ENCODE results near the gene TAF1L. TPM values are rescaled to one million over a fixed set of nuclear protein-coding genes. Genes with fewer than 3 reads are reported as not detected.
"Not testable (repeated sequence)": the region's sequence is repeated elsewhere in the genome, so short reads cannot be mapped to it uniquely, and the experiment has no call there.

Gene TAF1L
- total and polyA plus RNA-seq, 2 of the 13 experiments (the other 11 are each of a cell fraction or from before 2014, with no cell fraction given): not detected

GRCh38 chr9:32647671-32648070, 12.2 kb upstream of the TAF1L start (continued):
- TF ChIP-seq MTF2 (CRISPR knock-in tag; IDR thresholded peaks at IDR 0.05; ENCODE audit: borderline replicate concordance): no peak
- no peak for TF ChIP-seq DR1 (CRISPR knock-in tag; IDR thresholded peaks at IDR 0.05)
- no peak for TF ChIP-seq KDM6A (CRISPR knock-in tag; IDR thresholded peaks at IDR 0.05; ENCODE audit: low read depth)
- no peak for TF ChIP-seq MXI1 (IDR thresholded peaks at IDR 0.05; ENCODE audit: borderline replicate concordance, low read depth, low read length)

GRCh38 chr9:32644698-32645097, 9.2 kb upstream of the TAF1L start:
- H3K4me3 ChIP-seq (replicated peaks in 1 of 3; ENCODE audit: insufficient read depth in 1 of 3, low read depth in 2 of 3, low read length in 3 of 3): no peak overlapping the region
- TF ChIP-seq MAFF (IDR thresholded peaks at IDR 0.05; ENCODE audit: low read depth, low read length) (peak; percentile 33; the same call in 1 of the 2 replicates), ZNF670 (CRISPR knock-in tag; IDR thresholded peaks at IDR 0.05; ENCODE audit: borderline replicate concordance) (no peak), MAFK (conservative IDR thresholded peaks at IDR 0.05 in 1 of 2, IDR thresholded peaks at IDR 0.05 in 1 of 2; ENCODE audit: low read length in 2 of 2) (peak; percentile 35 to 58; a peak in 2 of 4 replicates)
- no peaks in the 10 kb centered on the region for H3K9me3 ChIP-seq (ENCODE audit: low read length)
- no peak overlapping the region for H3K27ac ChIP-seq (ENCODE audit: extremely low read length, insufficient read depth, low read length)
- no TSS peak for BruUV-seq (replicated peaks)
- DNase-seq (ENCODE audit: low spot score): no peak
- 7% methylated on average over 2 of the region's 2 CpGs for WGBS (ENCODE audit: low lambda C conversion rate)
- POLR2A ChIA-PET: no interaction called here
- intact Hi-C loops (cut with micrococcal nuclease; ENCODE audit: unreplicated experiment) (no loop called here), in situ Hi-C loops (cut with HindIII; ENCODE audit: extremely low pct_ligation_motif_present, low pct_unique_long_range_greater_than_20kb) (no loop called here)
- no peaks in the 10 kb centered on the region for H4K20me1 ChIP-seq (ENCODE audit: insufficient read depth, low read length)
- no peak overlapping the region for H3K9ac ChIP-seq (ENCODE audit: insufficient read depth, low read depth, low read length)
- no peaks in the 10 kb centered on the region for H3K4me1 ChIP-seq (ENCODE audit: insufficient read depth, low read length)
- CTCF ChIA-PET (ENCODE audit: low intra/inter-chr PET ratio, low total read pairs): no interaction called here
- no peak overlapping the region for H3K4me2 ChIP-seq (ENCODE audit: low read depth, low read length)
- H3K79me2 ChIP-seq (ENCODE audit: insufficient read depth, low read length): no peaks in the 10 kb centered on the region
- peaks cover 0 to 1% of the 10 kb centered on the region in 2 experiments; a peak in 1 of 5 replicates for H3K27me3 ChIP-seq (ENCODE audit: control insufficient read depth in 1 of 2, insufficient read depth in 2 of 2, low read length in 2 of 2)
- no peak for FAIRE-seq
- ATAC-seq: no peak
- no peak overlapping the region for H2AFZ ChIP-seq (ENCODE audit: low read length)
- H3K36me3 ChIP-seq (replicated peaks in 1 of 2; ENCODE audit: control insufficient read depth in 1 of 2, insufficient read depth in 2 of 2, low read length in 2 of 2): no peaks in the 10 kb centered on the region

- WGBS (ENCODE audit: low lambda C conversion rate): 11% methylated on average over 5 of the region's 5 CpGs
- H3K79me2 ChIP-seq (ENCODE audit: insufficient read depth, low read length); POLR2A ChIA-PET; H3K4me3 ChIP-seq (replicated peaks in 1 of 3; ENCODE audit: insufficient read depth in 1 of 3, low read depth in 2 of 3, low read length in 3 of 3); H3K9ac ChIP-seq (ENCODE audit: insufficient read depth, low read depth, low read length); in situ Hi-C loops (cut with HindIII; ENCODE audit: extremely low pct_ligation_motif_present, low pct_unique_long_range_greater_than_20kb); H3K4me2 ChIP-seq (ENCODE audit: low read depth, low read length); FAIRE-seq; BruUV-seq (replicated peaks); H3K4me1 ChIP-seq (ENCODE audit: insufficient read depth, low read length); H4K20me1 ChIP-seq (ENCODE audit: insufficient read depth, low read length); H2AFZ ChIP-seq (ENCODE audit: low read length); intact Hi-C loops (cut with micrococcal nuclease; ENCODE audit: unreplicated experiment); ATAC-seq; DNase-seq (ENCODE audit: low spot score); H3K27ac ChIP-seq (ENCODE audit: extremely low read length, insufficient read depth, low read length); CTCF ChIA-PET (ENCODE audit: low intra/inter-chr PET ratio, low total read pairs); H3K36me3 ChIP-seq (replicated peaks in 1 of 2; ENCODE audit: control insufficient read depth in 1 of 2, insufficient read depth in 2 of 2, low read length in 2 of 2); H3K9me3 ChIP-seq (ENCODE audit: low read length): not testable (repeated sequence)
- peaks cover 0 to 18% of the 10 kb centered on the region in 2 experiments; a peak in 1 of 5 replicates for H3K27me3 ChIP-seq (ENCODE audit: control insufficient read depth in 1 of 2, insufficient read depth in 2 of 2, low read length in 2 of 2)
Measured at GRCh38 chr9:32633151-32633550, 2.3 kb downstream of the TAF1L start.
